SK-N-SH treated with all-trans-retinoic acid at 6 μM for 48 hours (cell line): ENCODE measurements around the gene BFSP2.

Source experiments
- ATAC-seq: fragments of 200-7000 bp; cut with Tn5 transposase; 3 replicates; pipeline ENCODE4 v1.9.1; 2020; ENCODE audit warnings: mild to moderate bottlenecking, moderate library complexity
- ARNTL ChIP-seq: fragments of 450-650 bp; formaldehyde crosslinking; IDR thresholded peaks from 2 replicates; pipeline ENCODE4 v1.5.0; 2020; ENCODE audit warnings: low read depth, mild to moderate bottlenecking, moderate library complexity, borderline replicate concordance
- BACH2 ChIP-seq: fragments of 250-450 bp; sonication (Bioruptor Pico); IDR thresholded peaks from 2 replicates; pipeline ENCODE4 v1.9.0; 2021; ENCODE audit warnings: mild to moderate bottlenecking, borderline replicate concordance
- CSDC2 ChIP-seq: fragments of 250-450 bp; sonication (Bioruptor Pico); IDR thresholded peaks from 2 replicates; pipeline ENCODE4 v1.5.0; 2020; ENCODE audit warnings: mild to moderate bottlenecking, moderate library complexity
- CSRNP3 ChIP-seq: fragments of 250-450 bp; sonication (Bioruptor Pico); IDR thresholded peaks from 2 replicates; pipeline ENCODE4 v1.5.1; 2021; ENCODE audit warnings: mild to moderate bottlenecking, moderate library complexity
- ESRRG ChIP-seq: fragments of 250-450 bp; sonication (Bioruptor Pico); IDR thresholded peaks from 2 replicates; pipeline ENCODE4 v1.6.1; 2021; ENCODE audit warnings: mild to moderate bottlenecking
- GLIS3 ChIP-seq: fragments of 250-450 bp; sonication (Bioruptor Pico); IDR thresholded peaks from 2 replicates; pipeline ENCODE4 v1.5.0; 2020; ENCODE audit warnings: mild to moderate bottlenecking, moderate library complexity
- ISL1 ChIP-seq: fragments of 250-450 bp; sonication (Bioruptor Pico); IDR thresholded peaks from 2 replicates; pipeline ENCODE4 v2.1.2; 2022; ENCODE audit warnings: mild to moderate bottlenecking, moderate library complexity
- OSR1 ChIP-seq: fragments of 250-450 bp; sonication (Bioruptor Pico); IDR thresholded peaks from 2 replicates; pipeline ENCODE4 v1.8.0; 2022; ENCODE audit warnings: moderate library complexity, mild to moderate bottlenecking, inconsistent platforms
- PPARA ChIP-seq: fragments of 250-450 bp; sonication (Bioruptor Pico); IDR thresholded peaks from 2 replicates; pipeline ENCODE4 v1.5.0; 2020; ENCODE audit warnings: mild to moderate bottlenecking, borderline replicate concordance
- RARB ChIP-seq: fragments of 250-450 bp; sonication (Bioruptor Pico); IDR thresholded peaks from 2 replicates; pipeline ENCODE4 v1.8.0; 2021; ENCODE audit warnings: mild to moderate bottlenecking, moderate library complexity
- SNAI2 ChIP-seq: fragments of 250-450 bp; sonication (Bioruptor Pico); IDR thresholded peaks from 2 replicates; pipeline ENCODE4 v1.5.0; 2020; ENCODE audit warnings: mild to moderate bottlenecking, moderate library complexity
- TCF4 ChIP-seq: fragments of 250-450 bp; sonication (Bioruptor Pico); IDR thresholded peaks from 2 replicates; pipeline ENCODE4 v1.8.0; 2021; ENCODE audit warnings: mild to moderate bottlenecking, moderate library complexity, borderline replicate concordance
- ZC3H10 ChIP-seq: fragments of 250-450 bp; sonication (Bioruptor Pico); IDR thresholded peaks from 2 replicates; pipeline ENCODE4 v1.5.1; 2021; ENCODE audit warnings: mild to moderate bottlenecking, moderate library complexity
- ZFP3 ChIP-seq: fragments of 250-450 bp; sonication (Bioruptor Pico); IDR thresholded peaks from 2 replicates; pipeline ENCODE4 v1.5.0; 2020; ENCODE audit warnings: mild to moderate bottlenecking, moderate library complexity
- ZFP30 ChIP-seq: fragments of 450-650 bp; formaldehyde crosslinking; IDR thresholded peaks from 2 replicates; pipeline ENCODE4 v1.5.0; 2022; ENCODE audit warnings: mild to moderate bottlenecking, moderate library complexity
- ZNF565 ChIP-seq: fragments of 450-650 bp; formaldehyde crosslinking; conservative IDR thresholded peaks from 2 replicates; pipeline ENCODE4 v1.5.0; 2020; ENCODE audit warnings: low read depth, mild to moderate bottlenecking, moderate library complexity
- ZNF70 ChIP-seq: fragments of 450-650 bp; formaldehyde crosslinking; IDR thresholded peaks from 2 replicates; pipeline ENCODE4 v1.5.0; 2020; ENCODE audit warnings: mild to moderate bottlenecking, moderate library complexity
- ZNF8 ChIP-seq: fragments of 450-650 bp; formaldehyde crosslinking; IDR thresholded peaks from 2 replicates; pipeline ENCODE4 v1.5.0; 2020; ENCODE audit warnings: mild to moderate bottlenecking, moderate library complexity
- TF ChIP-seq, protein P1 (sequence below): fragments of 250-450 bp; sonication (Bioruptor Pico); IDR thresholded peaks from 2 replicates; pipeline ENCODE4 v1.5.1; 2020; ENCODE audit warnings: low read depth, mild to moderate bottlenecking, moderate library complexity
- TF ChIP-seq, protein P2 (sequence below): fragments of 250-450 bp; sonication (Bioruptor Pico); IDR thresholded peaks from 2 replicates; pipeline ENCODE4 v1.5.0; 2020; ENCODE audit warnings: mild to moderate bottlenecking, moderate library complexity
- TF ChIP-seq, protein P3 (sequence below): fragments of 250-450 bp; sonication (Bioruptor Pico); IDR thresholded peaks from 2 replicates; pipeline ENCODE4 v1.8.0; 2020; ENCODE audit warnings: mild to moderate bottlenecking, moderate library complexity, borderline replicate concordance

BFSP2 gene

DNA sequence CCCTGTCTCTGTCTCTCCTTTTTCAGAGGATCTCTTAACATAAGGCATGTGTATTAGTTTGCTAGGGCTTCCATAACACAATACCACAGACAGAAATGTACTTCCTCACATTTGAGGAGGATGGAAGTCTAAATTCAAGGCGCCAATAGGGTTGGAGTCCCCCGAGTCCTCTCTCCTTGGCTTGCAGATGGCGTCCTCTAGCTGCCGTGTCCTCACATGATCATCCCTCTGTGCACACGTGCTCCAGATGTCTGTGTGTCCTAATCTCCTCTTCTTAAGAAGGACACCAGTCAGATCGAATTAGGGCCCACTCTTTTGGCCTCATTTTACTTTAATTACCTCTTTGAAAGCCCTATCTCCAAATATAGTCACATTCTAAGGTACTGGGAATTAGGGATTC, 23.0 kb upstream of the BFSP2 start (continued):
- TF ChIP-seq, protein P1, sequence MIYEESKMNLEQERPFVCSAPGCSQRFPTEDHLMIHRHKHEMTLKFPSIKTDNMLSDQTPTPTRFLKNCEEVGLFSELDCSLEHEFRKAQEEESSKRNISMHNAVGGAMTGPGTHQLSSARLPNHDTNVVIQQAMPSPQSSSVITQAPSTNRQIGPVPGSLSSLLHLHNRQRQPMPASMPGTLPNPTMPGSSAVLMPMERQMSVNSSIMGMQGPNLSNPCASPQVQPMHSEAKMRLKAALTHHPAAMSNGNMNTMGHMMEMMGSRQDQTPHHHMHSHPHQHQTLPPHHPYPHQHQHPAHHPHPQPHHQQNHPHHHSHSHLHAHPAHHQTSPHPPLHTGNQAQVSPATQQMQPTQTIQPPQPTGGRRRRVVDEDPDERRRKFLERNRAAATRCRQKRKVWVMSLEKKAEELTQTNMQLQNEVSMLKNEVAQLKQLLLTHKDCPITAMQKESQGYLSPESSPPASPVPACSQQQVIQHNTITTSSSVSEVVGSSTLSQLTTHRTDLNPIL (CRISPR knock-in tag) = no peak
- no peak for TF ChIP-seq ISL1 (CRISPR knock-in tag)
- no peak for TF ChIP-seq ZFP30 (CRISPR knock-in tag)
- no peak for TF ChIP-seq ZNF565 (CRISPR knock-in tag)
- no peak for TF ChIP-seq OSR1 (CRISPR knock-in tag)
- TF ChIP-seq GLIS3 (CRISPR knock-in tag) = no peak
- TF ChIP-seq ZFP3 (CRISPR knock-in tag) = no peak
- no peak for TF ChIP-seq RARB (CRISPR knock-in tag)
- no peak for TF ChIP-seq SNAI2
- TF ChIP-seq ZNF70 (CRISPR knock-in tag) = no peak

DNA sequence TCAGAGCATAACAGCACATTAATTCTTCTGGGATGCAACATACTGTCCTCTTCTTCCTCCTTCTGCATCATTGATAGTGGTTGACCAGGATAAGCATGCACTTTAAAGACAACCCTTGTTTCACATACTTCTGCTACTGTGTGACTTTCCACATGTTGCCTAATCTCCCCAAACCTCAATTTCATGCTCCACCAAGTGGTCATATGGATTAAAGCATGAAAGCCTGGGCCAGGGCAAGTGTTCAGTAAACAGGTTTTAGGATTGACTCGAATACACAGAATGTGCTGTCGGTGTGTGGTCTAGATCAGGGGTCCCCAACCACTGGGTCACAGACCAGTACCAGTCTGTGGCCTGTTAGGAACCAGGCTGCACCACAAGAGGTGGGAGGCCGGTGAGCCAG, 22.5 kb upstream of the BFSP2 start:
- TF ChIP-seq CSRNP3 (CRISPR knock-in tag) (no peak), ISL1 (CRISPR knock-in tag) (no peak), TCF4 (no peak), SNAI2 (no peak)
- peak; percentile 91 for ATAC-seq

- no peak for TF ChIP-seq GLIS3 (CRISPR knock-in tag)
- TF ChIP-seq ZFP3 (CRISPR knock-in tag) = no peak
- no peak for TF ChIP-seq CSDC2 (CRISPR knock-in tag)
- no peak for TF ChIP-seq ISL1 (CRISPR knock-in tag)
- no peak for TF ChIP-seq SNAI2
- no peak for TF ChIP-seq ZC3H10
- TF ChIP-seq, protein P2, sequence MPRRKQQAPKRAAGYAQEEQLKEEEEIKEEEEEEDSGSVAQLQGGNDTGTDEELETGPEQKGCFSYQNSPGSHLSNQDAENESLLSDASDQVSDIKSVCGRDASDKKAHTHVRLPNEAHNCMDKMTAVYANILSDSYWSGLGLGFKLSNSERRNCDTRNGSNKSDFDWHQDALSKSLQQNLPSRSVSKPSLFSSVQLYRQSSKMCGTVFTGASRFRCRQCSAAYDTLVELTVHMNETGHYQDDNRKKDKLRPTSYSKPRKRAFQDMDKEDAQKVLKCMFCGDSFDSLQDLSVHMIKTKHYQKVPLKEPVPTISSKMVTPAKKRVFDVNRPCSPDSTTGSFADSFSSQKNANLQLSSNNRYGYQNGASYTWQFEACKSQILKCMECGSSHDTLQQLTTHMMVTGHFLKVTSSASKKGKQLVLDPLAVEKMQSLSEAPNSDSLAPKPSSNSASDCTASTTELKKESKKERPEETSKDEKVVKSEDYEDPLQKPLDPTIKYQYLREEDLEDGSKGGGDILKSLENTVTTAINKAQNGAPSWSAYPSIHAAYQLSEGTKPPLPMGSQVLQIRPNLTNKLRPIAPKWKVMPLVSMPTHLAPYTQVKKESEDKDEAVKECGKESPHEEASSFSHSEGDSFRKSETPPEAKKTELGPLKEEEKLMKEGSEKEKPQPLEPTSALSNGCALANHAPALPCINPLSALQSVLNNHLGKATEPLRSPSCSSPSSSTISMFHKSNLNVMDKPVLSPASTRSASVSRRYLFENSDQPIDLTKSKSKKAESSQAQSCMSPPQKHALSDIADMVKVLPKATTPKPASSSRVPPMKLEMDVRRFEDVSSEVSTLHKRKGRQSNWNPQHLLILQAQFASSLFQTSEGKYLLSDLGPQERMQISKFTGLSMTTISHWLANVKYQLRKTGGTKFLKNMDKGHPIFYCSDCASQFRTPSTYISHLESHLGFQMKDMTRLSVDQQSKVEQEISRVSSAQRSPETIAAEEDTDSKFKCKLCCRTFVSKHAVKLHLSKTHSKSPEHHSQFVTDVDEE = no peak
- no peak for TF ChIP-seq OSR1 (CRISPR knock-in tag)
- TF ChIP-seq, protein P1 (CRISPR knock-in tag) = no peak
- TF ChIP-seq ESRRG (CRISPR knock-in tag) = no peak
- no peak for TF ChIP-seq ZNF565 (CRISPR knock-in tag)
- TF ChIP-seq ZNF8 = no peak
- TF ChIP-seq ZNF70 (CRISPR knock-in tag) = no peak
- no peak for TF ChIP-seq ARNTL (CRISPR knock-in tag)
- TF ChIP-seq, protein P3, sequence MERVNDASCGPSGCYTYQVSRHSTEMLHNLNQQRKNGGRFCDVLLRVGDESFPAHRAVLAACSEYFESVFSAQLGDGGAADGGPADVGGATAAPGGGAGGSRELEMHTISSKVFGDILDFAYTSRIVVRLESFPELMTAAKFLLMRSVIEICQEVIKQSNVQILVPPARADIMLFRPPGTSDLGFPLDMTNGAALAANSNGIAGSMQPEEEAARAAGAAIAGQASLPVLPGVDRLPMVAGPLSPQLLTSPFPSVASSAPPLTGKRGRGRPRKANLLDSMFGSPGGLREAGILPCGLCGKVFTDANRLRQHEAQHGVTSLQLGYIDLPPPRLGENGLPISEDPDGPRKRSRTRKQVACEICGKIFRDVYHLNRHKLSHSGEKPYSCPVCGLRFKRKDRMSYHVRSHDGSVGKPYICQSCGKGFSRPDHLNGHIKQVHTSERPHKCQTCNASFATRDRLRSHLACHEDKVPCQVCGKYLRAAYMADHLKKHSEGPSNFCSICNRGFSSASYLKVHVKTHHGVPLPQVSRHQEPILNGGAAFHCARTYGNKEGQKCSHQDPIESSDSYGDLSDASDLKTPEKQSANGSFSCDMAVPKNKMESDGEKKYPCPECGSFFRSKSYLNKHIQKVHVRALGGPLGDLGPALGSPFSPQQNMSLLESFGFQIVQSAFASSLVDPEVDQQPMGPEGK (CRISPR knock-in tag) = no peak
- TF ChIP-seq PPARA (CRISPR knock-in tag) = no peak
- TF ChIP-seq CSRNP3 (CRISPR knock-in tag) = no peak
- no peak for TF ChIP-seq ZFP30 (CRISPR knock-in tag)
- TF ChIP-seq BACH2 (CRISPR knock-in tag) = no peak
- TF ChIP-seq RARB (CRISPR knock-in tag) = no peak
- ATAC-seq = no peak
Measured at GRCh38 chr3:133379926-133380325, 19.9 kb upstream of the BFSP2 start.
